RWPE2 (cell line): Measurements from ENCODE around the gene GRIN2D.

ENCODE experiments used
- ATAC-seq: fragments of 200-7000 bp; cut with Tn5 transposase; 3 replicates; pipeline ENCODE4 v1.9.1; 2021; ENCODE audit warnings: low read depth
- DNase-seq: peaks from one replicate; pipeline ENCODE4 v3.0.0-alpha.2; 2020; ENCODE audit warnings: low spot score
- H3K27ac ChIP-seq: fragments of 450-650 bp; 2 replicates; pipeline ENCODE4 v1.5.1; 2017; ENCODE audit warnings: mild to moderate bottlenecking; ENCODE audit not compliant: poor library complexity, severe bottlenecking
- H3K27me3 ChIP-seq: fragments of 250-450 bp; sonication (Bioruptor Pico); 2 replicates; pipeline ENCODE4 v1.5.1; 2021; ENCODE audit warnings: mild to moderate bottlenecking, moderate library complexity; ENCODE audit not compliant: insufficient read depth, poor library complexity, severe bottlenecking
- H3K36me3 ChIP-seq: fragments of 250-450 bp; sonication (Bioruptor Pico); 2 replicates; pipeline ENCODE4 v1.5.1; 2020; ENCODE audit warnings: low read depth, mild to moderate bottlenecking, moderate library complexity
- H3K4me1 ChIP-seq: fragments of 250-450 bp; sonication (Bioruptor Pico); 2 replicates; pipeline ENCODE4 v1.5.1; 2021; ENCODE audit warnings: mild to moderate bottlenecking, moderate library complexity; ENCODE audit not compliant: insufficient read depth, poor library complexity, severe bottlenecking
- H3K4me3 ChIP-seq: fragments of 250-450 bp; sonication (Bioruptor Pico); 2 replicates; pipeline ENCODE4 v1.5.1; 2021; ENCODE audit warnings: mild to moderate bottlenecking, moderate library complexity; ENCODE audit not compliant: severe bottlenecking
- H3K9me3 ChIP-seq: fragments of 250-450 bp; sonication (Bioruptor Pico); 2 replicates; pipeline ENCODE4 v1.5.1; 2021; ENCODE audit warnings: mild to moderate bottlenecking, moderate library complexity; ENCODE audit not compliant: severe bottlenecking
- CTCF ChIP-seq: fragments of 450-650 bp; IDR thresholded peaks from one replicate; pipeline ENCODE4 v1.5.1; 2017; ENCODE audit warnings: mild to moderate bottlenecking, moderate library complexity; ENCODE audit not compliant: poor library complexity, severe bottlenecking

GRIN2D gene

GRCh38 chr19:48398375-48399235, 5.1 kb downstream of the GRIN2D start:
- peak overlapping the region; percentile 72 for H3K4me3 ChIP-seq
- no peaks in the 10 kb centered on the region for H3K36me3 ChIP-seq
- H3K27me3 ChIP-seq: peaks cover 8% of the 10 kb centered on the region
- H3K4me1 ChIP-seq: peaks cover 6% of the 10 kb centered on the region
- TF ChIP-seq CTCF: no peak
- H3K27ac ChIP-seq: peak overlapping the region; percentile 83
- H3K9me3 ChIP-seq: no peaks in the 10 kb centered on the region
- peak; percentile 30 for ATAC-seq
- DNase-seq: peak; percentile 92

- no peak for TF ChIP-seq CTCF
- ATAC-seq (peak; percentile 56), DNase-seq (no peak)
- Histone ChIP-seq H3K36me3 (no peaks in the 10 kb centered on the region), H3K4me3 (no peak overlapping the region), H3K27ac (no peak overlapping the region), H3K9me3 (no peaks in the 10 kb centered on the region), H3K4me1 (peaks cover 6% of the 10 kb centered on the region), H3K27me3 (no peaks in the 10 kb centered on the region)
Measured at GRCh38 chr19:48400018-48400742, 6.7 kb downstream of the GRIN2D start.

- peaks cover 6% of the 10 kb centered on the region for H3K4me1 ChIP-seq
- DNase-seq (no peak), ATAC-seq (no peak)
- H3K9me3 ChIP-seq: no peaks in the 10 kb centered on the region
- H3K27me3 ChIP-seq: no peaks in the 10 kb centered on the region
- TF ChIP-seq CTCF: no peak
- H3K36me3 ChIP-seq: no peaks in the 10 kb centered on the region
- no peak overlapping the region for H3K4me3 ChIP-seq
- no peak overlapping the region for H3K27ac ChIP-seq
Measured at GRCh38 chr19:48401287-48401686, 7.8 kb downstream of the GRIN2D start.

GRCh38 chr19:48403606-48404005, 10.1 kb downstream of the GRIN2D start:
- ATAC-seq: peak; percentile 68
- no peak overlapping the region for H3K4me3 ChIP-seq
- no peaks in the 10 kb centered on the region for H3K36me3 ChIP-seq
- H3K27ac ChIP-seq: no peak overlapping the region
- no peak for DNase-seq
- no peaks in the 10 kb centered on the region for H3K27me3 ChIP-seq
- TF ChIP-seq CTCF: no peak
- H3K9me3 ChIP-seq: no peaks in the 10 kb centered on the region
- H3K4me1 ChIP-seq: peaks cover 4% of the 10 kb centered on the region
